Heart left ventricle (tissue), 16 donors: Measurements from ENCODE around the gene TAB2. TPM values are rescaled to one million over a fixed set of nuclear protein-coding genes. Genes with fewer than 3 reads are reported as not detected.
A peak's percentile ranks its signal among the peaks of the same experiment; 100 is the strongest.
"Not testable (repeated sequence)": the region's sequence is repeated elsewhere in the genome, so short reads cannot be mapped to it uniquely, and the experiment has no call there.

Source experiments
- ATAC-seq, 4 donors: fragments of 200-7000 bp; cut with Tn5 transposase; one replicate each; pipeline ENCODE4 v1.9.1; 2020 to 2022; ENCODE audit warnings: moderate library complexity in 4 of 4, mild to moderate bottlenecking in 3 of 4, moderate number of reproducible peaks in 1 of 4
- DNase-seq, 5 donors: peaks; one replicate each; pipeline ENCODE4 v3.0.0-alpha.2; 2020
- H3K27ac ChIP-seq, 12 donors: fragments of 200-600 bp; sonication (generic) in 4 of 12; one replicate each; pipeline versions ENCODE4 v1.5.0 to v1.8.0; 2016 to 2022; ENCODE audit warnings: mild to moderate bottlenecking in 2 of 12
- H3K27me3 ChIP-seq, 9 donors: fragments of 200-600 bp; sonication (generic) in 2 of 9; one replicate each; pipeline versions ENCODE4 v1.5.1 to v1.8.0; 2016 to 2022; ENCODE audit warnings: mild to moderate bottlenecking in 3 of 9
- H3K36me3 ChIP-seq, 9 donors: fragments of 200-600 bp; sonication (generic) in 2 of 9; one replicate each; pipeline versions ENCODE4 v1.5.0 to v1.8.0; 2018 to 2022; ENCODE audit warnings: mild to moderate bottlenecking in 2 of 9
- H3K4me1 ChIP-seq, 12 donors: fragments of 200-600 bp; sonication (generic) in 4 of 12; one replicate each; pipeline versions ENCODE4 v1.5.0 to v1.8.0; 2016 to 2022; ENCODE audit warnings: mild to moderate bottlenecking in 3 of 12
- H3K4me3 ChIP-seq, 12 donors: fragments of 200-600 bp; sonication (generic) in 4 of 12; one replicate each; pipeline versions ENCODE4 v1.5.0 to v1.8.0; 2017 to 2022; ENCODE audit warnings: mild to moderate bottlenecking in 9 of 12, moderate library complexity in 4 of 12
- H3K9me3 ChIP-seq, 12 donors: fragments of 200-600 bp; sonication (generic) in 4 of 12; one replicate each; pipeline versions ENCODE4 v1.5.0 to v1.8.0; 2016 to 2022; ENCODE audit warnings: mild to moderate bottlenecking in 1 of 12
- POLR2A ChIP-seq, 2 donors: fragments of 450-650 bp; IDR thresholded peaks; one replicate each; pipeline ENCODE4 v1.6.1; 2017; ENCODE audit warnings: antibody characterized with exemption in 2 of 2, mild to moderate bottlenecking in 2 of 2, moderate library complexity in 2 of 2
- WGBS, 4 donors: extraction: QIAGEN DNeasy Blood & Tissue Kit in 2 of 4; methylation state at CpG; one replicate each; pipeline versions ENCODE4 v1.1.5 to v1.1.7; 2013 to 2018; 5-methylcytosine and 5-hydroxymethylcytosine counted together
- intact Hi-C, 10 donors: fragments of 100-400 bp; cut with DNase I; formaldehyde crosslinking; loops; one replicate each; pipeline versions ENCODE4 v1.11.1 to v1.14.2; 2022
- polyA plus RNA-seq, 2 donors: library from polyadenylated mRNA; stranded (reverse); fragments of 200-250 nt; gene quantifications; one replicate each; pipeline ENCODE4 v1.2.3, GENCODE V29; 2013
- total RNA-seq, 9 donors: library from RNA; depleted of rRNA in 2 of 9; stranded (reverse); fragments of >200 nt in 2 of 9; fragmentation: NEBNext Ultra II Directional in 3 of 9; extraction: Animal tissue kit (Norgen Biotek cat#: 25700) in 3 of 9; gene quantifications; one replicate each; pipeline versions ENCODE4 v1.1.0 to v1.2.4, GENCODE V29; 2016 to 2023
- TF ChIP-seq, protein P1 (sequence below), 12 donors: fragments of 200-600 bp; sonication (generic) in 4 of 12; IDR thresholded peaks; one replicate each; pipeline versions ENCODE4 v1.5.0 to v1.8.0; 2018 to 2022; ENCODE audit warnings: antibody characterized with exemption in 12 of 12, mild to moderate bottlenecking in 5 of 12
- donor health status: ischemic (EF 13 %, LVEDD 7.1; RV severe dilation, severe dysfunction).
- donor health status: healthy with polysubstance abuse.
- donor health status: DM: no; HTN: yes; CAD: no.
- donor health status: DM: no; HTN: no; CAD: no.
- donor health status: ischemic (EF 25% LVEDD 6.9; RV normal size, moderate dysfunction).
- donor health status: ischemic (EF 25% LVEDD 5.7; RV mildly dilated, moderate dysfunction).
- donor health status: healthy.
- donor health status: DM: yes; HTN: yes; CAD: no.
- donor health status: ischemic (EF 35%, LVEDD 5.7; RV mildly dilated, moderate dysfunction).
- donor health status: nonischemic (EF 11% LVEDD 7.7; RV severe dilation, severe dysfunction).
- donor health status: DM: yes; HTN: yes; CAD: no.
- donor health status: PGD.
- donor health status: ischemic (EF 29% LVEDD 5.4; RV normal size, mild dysfunction).
- donor health status: nonischemic (EF 23%, LVEDD 6.1; RV moderate dilation, normal function).

TAB2 gene
- total and polyA plus RNA-seq, 11 donors, result 19.1 to 95.5 (median 53.7) TPM

DNA sequence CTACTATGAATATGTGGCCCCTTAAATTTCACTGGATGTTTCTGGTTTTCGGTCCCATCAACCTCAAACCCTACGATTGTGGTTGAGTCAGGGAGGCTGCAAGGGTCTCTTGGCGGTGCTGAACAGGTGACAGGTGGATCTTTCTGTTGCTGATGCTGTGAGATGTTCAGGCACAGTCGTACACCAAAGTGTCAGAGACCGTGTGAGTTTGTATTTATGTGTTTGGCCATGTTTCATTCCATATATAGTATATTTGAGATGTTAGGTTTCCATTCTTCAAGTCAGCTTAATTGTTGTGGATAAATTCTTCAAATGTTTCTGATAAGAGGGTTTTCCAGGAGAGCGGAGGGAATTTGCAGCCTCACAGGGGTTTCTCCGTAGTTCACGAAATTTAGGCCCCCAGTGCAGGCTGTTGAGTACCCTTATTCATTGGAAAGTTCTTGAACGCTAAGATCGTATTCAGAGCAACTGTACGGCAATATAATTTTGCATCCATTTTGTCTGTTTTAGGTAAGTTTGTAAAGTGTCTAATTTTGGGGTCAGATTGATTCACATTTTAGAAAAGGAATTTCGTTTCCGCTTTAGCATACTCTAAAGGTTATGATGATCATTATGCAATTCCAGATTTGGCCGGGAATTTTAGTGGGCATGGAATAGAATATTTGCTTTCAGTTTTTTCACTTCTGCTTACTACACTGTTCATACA lies 1.2 kb downstream of the TAB2 start:
- Histone ChIP-seq H3K27ac (peak overlapping the region; percentile 87 to 99 (median 96)), H3K4me3 (peak overlapping the region; percentile 85 to 99 (median 93)), H3K36me3 (no peaks in the 10 kb centered on the region), H3K4me1 (peaks cover 0 to 57% (median 24%) of the 10 kb centered on the region in 12 donors), H3K27me3 (peaks cover 0 to 1% (median 0%) of the 10 kb centered on the region in 9 donors), H3K9me3 (no peaks in the 10 kb centered on the region)
- DNase-seq (no peak), ATAC-seq (no peak)
- intact Hi-C loops, result loop anchor here in 6 of 10 donors (5.0 to 10.0 kb wide), 6 partner anchors 69 to 236 kb away; no protein-coding TSS in a partner anchor
- 2 to 5% (median 4%) methylated on average over 13 to 14 of the region's 14 CpGs for WGBS, 4 donors
- no peak for TF ChIP-seq POLR2A (IDR thresholded peaks at IDR 0.05)
- TF ChIP-seq, protein P1, sequence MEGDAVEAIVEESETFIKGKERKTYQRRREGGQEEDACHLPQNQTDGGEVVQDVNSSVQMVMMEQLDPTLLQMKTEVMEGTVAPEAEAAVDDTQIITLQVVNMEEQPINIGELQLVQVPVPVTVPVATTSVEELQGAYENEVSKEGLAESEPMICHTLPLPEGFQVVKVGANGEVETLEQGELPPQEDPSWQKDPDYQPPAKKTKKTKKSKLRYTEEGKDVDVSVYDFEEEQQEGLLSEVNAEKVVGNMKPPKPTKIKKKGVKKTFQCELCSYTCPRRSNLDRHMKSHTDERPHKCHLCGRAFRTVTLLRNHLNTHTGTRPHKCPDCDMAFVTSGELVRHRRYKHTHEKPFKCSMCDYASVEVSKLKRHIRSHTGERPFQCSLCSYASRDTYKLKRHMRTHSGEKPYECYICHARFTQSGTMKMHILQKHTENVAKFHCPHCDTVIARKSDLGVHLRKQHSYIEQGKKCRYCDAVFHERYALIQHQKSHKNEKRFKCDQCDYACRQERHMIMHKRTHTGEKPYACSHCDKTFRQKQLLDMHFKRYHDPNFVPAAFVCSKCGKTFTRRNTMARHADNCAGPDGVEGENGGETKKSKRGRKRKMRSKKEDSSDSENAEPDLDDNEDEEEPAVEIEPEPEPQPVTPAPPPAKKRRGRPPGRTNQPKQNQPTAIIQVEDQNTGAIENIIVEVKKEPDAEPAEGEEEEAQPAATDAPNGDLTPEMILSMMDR (IDR thresholded peaks at IDR 0.05), result no peak

DNA sequence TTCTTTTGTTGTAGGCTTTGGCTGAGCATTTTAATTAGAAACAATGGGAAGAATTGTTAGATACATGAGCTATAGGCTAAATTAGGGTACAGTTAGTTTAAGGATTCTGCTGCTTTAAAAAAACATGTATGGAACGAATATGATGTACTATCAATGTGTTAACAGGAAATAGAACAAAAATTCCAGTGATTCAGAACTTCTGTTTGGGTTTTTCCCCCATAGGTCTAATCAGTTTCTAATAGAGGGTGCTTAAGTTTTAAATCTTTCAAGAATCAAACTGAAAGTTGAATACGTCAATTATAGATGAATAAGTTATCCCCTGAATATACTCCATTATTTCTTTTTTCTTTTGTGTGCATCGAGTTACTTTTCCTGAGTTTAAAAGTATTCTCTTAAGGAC lies 1.9 kb downstream of the TAB2 start:
- Histone ChIP-seq H3K4me1 (peaks cover 0 to 64% (median 30%) of the 10 kb centered on the region in 12 donors), H3K4me3 (peak overlapping the region in 10 of 12 donors; percentile 85 to 96 (median 92)), H3K36me3 (no peaks in the 10 kb centered on the region), H3K27ac (peak overlapping the region in 8 of 12 donors; percentile 37 to 99 (median 96)), H3K9me3 (no peaks in the 10 kb centered on the region), H3K27me3 (no peaks in the 10 kb centered on the region)
- no peak for DNase-seq
- intact Hi-C loops, result loop anchor here in 6 of 10 donors (5.0 to 10.0 kb wide), 6 partner anchors 68 to 237 kb away; no protein-coding TSS in a partner anchor
- ATAC-seq, result no peak
- TF ChIP-seq POLR2A (IDR thresholded peaks at IDR 0.05), result no peak
- TF ChIP-seq, protein P1 (IDR thresholded peaks at IDR 0.05), result no peak
- WGBS, 4 donors, result 20 to 32% (median 24%) methylated on average over 3 of the region's 3 CpGs

DNA sequence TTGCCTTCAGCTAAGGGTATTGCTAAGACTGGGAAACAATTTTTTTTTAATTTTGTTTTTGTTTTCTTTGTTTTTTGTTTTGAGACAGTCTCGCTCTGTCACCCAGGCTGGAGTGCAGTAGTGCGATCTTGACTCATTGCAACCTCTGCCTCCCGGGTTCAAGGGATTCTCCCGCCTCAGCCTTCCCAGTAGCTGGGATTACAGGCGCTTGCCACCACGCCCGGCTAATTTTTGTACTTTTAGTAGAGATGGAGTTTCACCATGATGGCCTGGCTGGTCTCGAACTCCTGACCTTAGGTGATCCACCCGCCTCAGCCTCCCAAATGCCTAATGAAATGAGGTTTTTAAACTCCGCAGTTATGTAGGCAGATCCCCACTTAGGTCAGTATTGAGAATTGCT lies 2.5 kb downstream of the TAB2 start:
- intact Hi-C loops, H3K9me3 ChIP-seq, H3K36me3 ChIP-seq, ATAC-seq, H3K27me3 ChIP-seq, DNase-seq: not testable (repeated sequence)
- Histone ChIP-seq H3K27ac (peak overlapping the region in 3 of 12 donors; percentile 8 to 98 (median 98)), H3K4me1 (peaks cover 0 to 70% (median 36%) of the 10 kb centered on the region in 12 donors), H3K4me3 (peak overlapping the region in 4 of 12 donors; percentile 85 to 93 (median 88))
- 88 to 90% (median 88%) methylated on average over 10 of the region's 10 CpGs for WGBS, 4 donors

DNA sequence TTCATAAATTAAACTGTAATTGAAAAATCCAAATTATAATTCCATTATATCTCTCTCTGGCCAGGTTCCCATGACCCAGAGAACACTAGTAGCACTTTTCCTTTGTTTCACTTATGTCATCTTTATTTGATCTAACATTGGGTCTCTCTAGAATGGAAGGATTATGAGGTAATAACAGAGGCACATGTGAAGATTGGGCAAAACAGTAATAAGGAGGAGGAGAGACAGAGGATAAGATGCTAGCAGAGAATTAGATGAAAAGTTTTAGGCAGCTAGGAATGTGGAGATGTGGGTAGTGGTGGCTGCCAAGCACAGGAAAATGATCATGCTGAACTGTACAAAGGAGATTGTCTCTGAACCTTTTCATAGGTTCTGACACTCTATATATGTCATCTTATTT lies 3.3 kb downstream of the TAB2 start:
- H3K27me3 ChIP-seq, result no peaks in the 10 kb centered on the region
- intact Hi-C loops, result no loop called here
- no peak overlapping the region for H3K4me3 ChIP-seq
- peaks cover 0 to 76% (median 39%) of the 10 kb centered on the region in 12 donors for H3K4me1 ChIP-seq
- DNase-seq, result no peak
- TF ChIP-seq POLR2A (IDR thresholded peaks at IDR 0.05), result no peak
- TF ChIP-seq, protein P1 (IDR thresholded peaks at IDR 0.05), result no peak
- no peak for ATAC-seq
- no peaks in the 10 kb centered on the region for H3K36me3 ChIP-seq
- H3K27ac ChIP-seq, result peak overlapping the region in 3 of 12 donors; percentile 22 to 98 (median 98)
- H3K9me3 ChIP-seq, result no peaks in the 10 kb centered on the region
